NOMO-1 treated with DMSO at 0.1 percent for 48 hours (cell line): ENCODE results near the gene CDK11B.
"Not testable (repeated sequence)": the region's sequence is repeated elsewhere in the genome, so short reads cannot be mapped to it uniquely, and the experiment has no call there.

Experiments
- DNase-seq: peaks from one replicate; lab custom pipeline; 2025; ENCODE audit not compliant: unreplicated experiment; lab: John Stamatoyannopoulos, UW

Gene CDK11B

DNA sequence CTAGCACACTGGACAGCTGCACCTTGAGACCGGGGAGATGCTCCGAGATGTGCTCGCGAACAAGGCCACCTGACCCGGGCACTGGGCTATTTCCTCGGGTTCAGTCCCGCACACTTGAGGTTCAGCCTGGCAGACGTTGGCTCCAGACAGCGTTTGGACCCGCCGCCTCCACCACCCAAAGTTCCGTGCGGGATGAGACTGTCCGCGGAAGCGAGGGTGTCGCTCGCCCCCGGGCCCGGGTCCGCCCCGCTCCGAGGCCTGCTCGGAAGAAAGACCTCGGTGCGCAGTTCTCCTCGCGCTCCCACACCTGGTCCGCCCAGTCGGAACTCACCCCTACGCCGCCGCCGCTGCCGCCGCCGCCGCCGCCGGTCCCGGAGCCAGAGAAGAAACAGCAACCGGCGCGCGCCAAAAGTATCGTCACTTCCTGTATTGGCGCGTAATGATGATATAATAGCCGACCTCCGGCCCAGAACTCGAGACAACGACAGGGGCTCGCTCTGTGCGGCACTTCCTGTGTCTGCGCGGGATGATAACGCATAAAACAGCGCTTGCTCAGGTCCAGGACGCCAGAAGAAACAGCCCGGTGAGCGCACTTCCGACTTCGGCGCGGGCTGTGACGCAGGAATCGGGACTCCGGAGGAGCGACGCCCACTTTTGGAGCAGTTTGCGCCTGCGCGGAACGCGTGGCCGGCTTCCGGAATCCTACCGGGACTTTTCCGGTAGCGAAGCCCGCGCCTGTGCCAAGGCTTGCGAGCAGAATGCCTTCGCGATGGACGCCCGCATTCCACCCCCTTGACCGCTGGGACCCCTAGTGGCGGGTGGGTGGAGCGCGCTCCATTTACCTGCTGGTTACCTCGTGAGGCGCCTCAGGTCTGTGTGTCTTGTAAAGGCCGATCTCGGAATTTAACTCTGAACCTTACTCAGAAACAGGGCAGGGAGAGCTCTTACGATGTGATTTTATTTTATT is at the start of gene CDK11B:
Gene CDK11B, minus strand, starts transcription at position 422 of the 967 bp plus-strand sequence. CDS start 1,519 bp downstream, outside the sequence.
- peak; percentile 93 for DNase-seq

DNA sequence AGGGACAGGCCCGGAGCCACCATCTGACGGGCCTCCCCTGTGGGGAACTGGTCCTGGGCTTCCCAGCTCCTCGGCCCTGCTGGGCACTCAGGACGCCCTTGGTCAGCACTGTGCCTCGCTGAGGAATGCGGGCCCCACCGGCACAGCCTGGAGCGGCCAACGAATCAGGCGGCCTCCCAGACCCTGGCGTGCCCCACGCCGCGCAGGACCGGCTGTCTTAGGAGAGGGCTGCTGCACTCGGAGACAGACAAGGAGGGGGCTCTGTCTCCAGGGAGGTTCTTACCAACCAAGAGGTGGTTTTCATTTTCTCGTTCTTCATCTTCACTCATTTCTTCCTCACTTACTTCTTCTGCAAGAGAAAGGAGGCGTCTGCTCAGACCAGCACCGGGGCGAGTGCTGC is 49.1 kb upstream of the CDK11B start:
- not testable (repeated sequence) for DNase-seq

GRCh38 chr1:1707241-1707640 is 48.4 kb upstream of the CDK11B start:
- not testable (repeated sequence) for DNase-seq

GRCh38 chr1:1705623-1706022 is 46.8 kb upstream of the CDK11B start:
- DNase-seq: not testable (repeated sequence)

- DNase-seq: not testable (repeated sequence)
These were observed 45.6 kb upstream of the CDK11B start for GRCh38 chr1:1704284-1704957.

DNA sequence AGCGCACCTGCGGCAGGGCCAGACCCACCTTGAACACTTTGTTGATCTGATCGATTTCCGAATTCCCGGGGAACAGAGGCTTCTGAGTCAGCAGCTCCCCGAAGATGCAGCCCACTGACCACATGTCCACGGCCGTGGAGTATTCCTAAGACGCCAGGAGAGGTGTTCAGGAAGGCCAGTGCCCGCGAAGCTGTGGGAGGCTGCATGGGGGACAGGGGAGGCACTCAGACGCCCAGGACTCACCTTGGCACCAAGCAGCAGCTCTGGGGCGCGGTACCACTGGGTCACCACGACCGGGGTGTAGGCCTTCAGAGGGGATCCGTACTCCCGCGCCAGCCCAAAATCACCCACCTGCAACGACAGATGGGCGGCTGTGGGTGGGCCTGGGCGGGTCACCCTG is 45.0 kb upstream of the CDK11B start:
- no peak for DNase-seq

GRCh38 chr1:1702506-1702905 is 43.7 kb upstream of the CDK11B start:
- not testable (repeated sequence) for DNase-seq

GRCh38 chr1:1700557-1700956 is 41.8 kb upstream of the CDK11B start:
- not testable (repeated sequence) for DNase-seq

- DNase-seq: not testable (repeated sequence)
These were observed 41.3 kb upstream of the CDK11B start for GRCh38 chr1:1700067-1700466.

GRCh38 chr1:1699061-1699460 is 40.3 kb upstream of the CDK11B start:
- not testable (repeated sequence) for DNase-seq

- DNase-seq: not testable (repeated sequence)
These were observed 38.8 kb upstream of the CDK11B start for GRCh38 chr1:1697358-1698183.

DNA sequence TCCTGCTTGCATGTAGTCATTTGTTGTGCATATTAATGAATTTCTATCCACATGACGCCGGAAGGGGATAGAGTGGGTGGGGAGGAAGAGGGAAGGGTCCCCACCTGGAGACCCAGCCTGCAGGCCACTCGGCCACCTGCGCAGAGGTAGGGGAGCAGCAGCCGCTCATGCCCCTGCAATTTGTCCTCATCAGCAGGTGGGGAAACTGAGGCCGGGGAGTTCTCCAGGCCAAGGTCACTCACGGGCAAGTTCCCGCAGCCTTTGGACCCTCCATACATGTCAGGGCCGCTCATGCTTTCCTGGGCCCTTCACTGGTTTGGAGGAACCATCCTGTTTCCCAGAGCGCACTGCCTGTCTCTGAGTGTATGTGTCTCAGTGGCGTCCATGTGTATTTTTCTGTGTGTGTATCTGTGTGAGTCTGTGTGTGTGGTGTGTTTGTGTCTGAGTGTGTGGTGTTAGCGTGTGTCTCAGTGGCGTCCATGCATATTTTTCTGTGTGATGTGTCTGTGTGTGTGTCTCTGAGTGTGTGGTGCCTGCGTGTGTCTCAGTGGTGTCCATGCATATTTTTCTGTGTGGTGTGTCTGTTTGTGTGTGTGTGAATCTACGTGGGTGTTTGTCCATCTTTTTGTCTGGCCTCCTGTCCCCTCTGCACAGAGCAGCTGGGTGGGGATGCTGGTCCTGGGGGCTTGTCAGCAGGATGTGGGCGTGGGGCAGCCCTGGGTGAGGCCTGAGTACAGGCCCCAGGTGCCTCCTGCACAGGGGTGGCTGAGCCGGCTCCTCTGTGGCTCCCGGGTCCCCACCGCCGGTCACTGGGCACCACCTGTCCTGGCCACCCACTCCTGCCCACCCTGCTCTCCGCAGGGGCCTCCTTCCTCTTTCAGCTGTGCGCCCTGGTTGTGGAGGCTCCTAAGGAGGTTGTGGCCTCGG is 37.9 kb upstream of the CDK11B start:
- DNase-seq: not testable (repeated sequence)

DNA sequence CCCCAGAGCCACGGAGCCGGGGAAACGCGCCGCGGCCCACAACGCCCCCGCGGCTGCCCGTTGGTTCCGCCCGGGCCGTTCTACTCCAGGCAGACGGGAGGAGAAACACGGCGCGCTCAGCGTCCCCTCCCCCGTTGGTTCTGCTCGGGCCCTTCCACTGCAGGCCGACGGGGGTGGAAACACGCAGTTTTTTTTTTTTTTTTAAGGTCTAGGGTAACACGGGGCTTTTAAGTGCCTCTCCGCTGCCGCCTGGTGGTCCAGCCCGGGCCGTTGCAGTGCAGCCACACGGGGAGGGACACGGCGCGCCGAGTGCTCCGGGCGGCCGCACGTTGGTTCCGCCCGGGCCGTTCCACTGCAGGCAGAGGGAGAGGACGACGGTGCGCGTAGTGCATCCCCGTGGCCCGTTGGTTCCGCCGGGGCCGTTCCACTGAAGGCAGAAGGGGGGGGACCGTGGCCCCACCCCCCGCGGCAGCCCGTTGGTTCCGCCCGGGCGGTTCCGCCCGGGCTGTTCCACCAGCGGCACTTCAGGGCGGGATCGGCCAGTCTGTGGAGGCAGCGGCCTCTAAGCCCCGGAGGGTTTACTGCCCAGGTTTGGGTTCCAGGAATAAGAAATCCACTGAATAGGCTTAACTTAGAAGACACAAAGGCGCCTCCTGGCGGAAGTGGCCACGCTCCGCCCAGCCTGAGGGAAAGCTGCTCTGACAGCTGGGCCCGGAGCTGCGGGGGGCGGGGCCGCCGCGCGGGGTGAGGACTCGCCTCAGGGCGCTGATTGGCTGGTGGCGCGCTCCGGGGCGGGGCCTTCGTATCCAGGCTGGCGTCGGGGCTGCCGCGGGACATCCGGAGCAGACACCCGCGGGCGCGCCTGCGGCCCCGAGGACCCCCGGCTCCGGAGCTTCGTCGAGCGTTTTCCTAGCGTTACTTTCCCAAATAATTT is 34.2 kb upstream of the CDK11B start, which contains the start of gene SLC35E2B:
Gene SLC35E2B, minus strand, starts transcription at position 82 of the 934 bp plus-strand sequence. CDS start 16,096 bp downstream, outside the sequence.
- DNase-seq: peak; percentile 75

DNA sequence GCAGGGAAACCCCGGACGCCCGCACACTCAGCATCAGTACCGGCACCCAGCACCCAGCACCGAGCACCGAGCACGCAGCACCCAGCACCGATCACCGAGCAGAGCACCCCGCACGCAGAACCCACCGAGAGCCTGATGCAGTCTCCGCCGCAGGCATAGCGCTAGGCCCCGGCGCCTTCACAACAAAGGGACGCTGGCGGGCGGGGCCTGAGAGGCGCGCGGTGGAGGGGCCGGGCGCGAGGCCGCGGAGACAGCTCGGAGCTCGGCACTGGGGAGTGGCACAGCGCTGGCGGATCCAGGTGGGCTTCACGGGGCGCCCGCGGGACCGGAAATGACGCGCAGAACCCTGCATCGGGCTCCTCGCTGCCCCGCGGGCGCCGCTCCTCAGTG is 33.5 kb upstream of the CDK11B start:
- peak; percentile 14 for DNase-seq

DNA sequence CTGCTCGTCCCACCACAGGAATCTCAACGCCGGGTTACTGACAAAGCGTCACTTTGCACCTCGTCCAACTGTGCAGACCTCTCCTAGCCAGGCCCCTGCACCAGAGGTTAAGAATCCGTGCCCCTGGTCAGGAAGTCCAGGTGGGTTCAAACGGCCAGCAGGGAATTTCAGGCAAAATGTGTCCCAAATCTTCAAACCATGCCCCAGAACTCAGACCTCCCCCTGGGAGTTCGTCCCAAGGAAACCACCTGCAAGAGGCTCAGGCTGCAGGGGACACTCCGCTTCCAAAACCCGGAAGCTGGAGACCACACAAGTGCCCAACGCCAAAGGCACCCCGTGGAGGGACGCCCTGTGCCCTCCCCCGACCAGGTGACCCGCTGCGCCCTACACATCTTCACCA is 32.6 kb upstream of the CDK11B start:
- DNase-seq: not testable (repeated sequence)

DNA sequence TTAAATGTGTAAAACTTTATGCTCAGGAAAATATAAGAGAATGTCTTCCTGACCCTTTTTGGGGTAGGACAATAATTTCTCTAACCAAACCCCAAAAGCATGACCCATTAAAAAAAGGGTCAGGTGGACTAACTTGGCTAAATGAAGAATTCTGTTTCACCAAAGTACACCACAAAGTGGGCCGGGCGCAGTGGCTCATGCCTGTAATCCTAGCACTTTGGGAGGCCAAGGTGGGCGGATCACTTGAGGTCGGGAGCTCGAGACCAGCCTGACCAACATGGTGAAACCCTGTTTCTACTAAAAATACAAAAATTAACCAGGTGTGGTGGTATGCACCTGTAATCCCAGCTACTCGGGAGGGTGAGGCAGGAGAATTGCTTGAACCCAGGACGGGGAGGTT is 30.7 kb upstream of the CDK11B start:
- not testable (repeated sequence) for DNase-seq

- DNase-seq: no peak
These were observed 29.0 kb upstream of the CDK11B start for GRCh38 chr1:1687846-1688245.

- DNase-seq: no peak
These were observed 25.4 kb upstream of the CDK11B start for GRCh38 chr1:1684031-1684681.
